Measurements from ENCODE around the gene RSRC2. TPM values are rescaled to one million over a fixed set of nuclear protein-coding genes. Genes with fewer than 3 reads are reported as not detected.

The RSRC2 gene
- total and polyA plus RNA-seq, 2 donors (not counting 1 experiment from before 2014, with no cell fraction given): 49.0 to 56.6 TPM

DNA sequence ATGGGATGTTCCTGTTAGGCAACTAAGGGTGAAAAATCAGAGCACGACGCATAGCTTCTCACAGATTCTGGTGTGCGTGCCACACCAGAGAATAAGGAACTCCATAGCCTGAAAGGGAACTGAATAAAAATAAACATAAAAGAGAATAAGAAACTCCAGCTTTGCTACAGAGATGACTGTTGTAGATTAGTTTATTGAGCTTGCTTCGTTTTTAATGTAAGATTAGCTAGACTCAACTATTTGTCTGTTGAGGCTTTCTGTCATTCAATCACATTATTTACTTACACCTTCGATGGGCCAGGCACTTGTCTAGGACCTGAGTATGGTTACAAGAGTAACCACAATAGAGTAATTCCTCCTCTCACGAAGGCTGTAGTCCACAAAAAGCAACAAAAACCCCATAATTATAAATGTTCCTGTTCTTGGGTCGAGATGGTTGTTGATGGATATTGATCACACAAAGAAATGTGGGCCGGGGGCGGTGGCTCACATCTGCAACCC lies 25.2 kb downstream of the RSRC2 start:
- H3K9ac ChIP-seq (ENCODE audit: insufficient read depth, low read length): no peak overlapping the region
- no peak for DNase-seq (ENCODE audit: low read depth in 2 of 2)
- H4K20me1 ChIP-seq (ENCODE audit: control insufficient read depth, extremely low read depth, insufficient read depth, low read length): no peaks in the 10 kb centered on the region
- no peaks in the 10 kb centered on the region for H3K4me1 ChIP-seq (ENCODE audit: control insufficient read depth, extremely low read depth, insufficient read depth, low read length)
- H3K36me3 ChIP-seq (ENCODE audit: control insufficient read depth, insufficient read depth, low read length): peaks cover 5% of the 10 kb centered on the region
- peak overlapping the region; percentile 71 for H3K4me2 ChIP-seq (ENCODE audit: extremely low read depth, insufficient read depth, low read length)
- H3K9me3 ChIP-seq (ENCODE audit: control insufficient read depth, insufficient read depth, low read depth, low read length): no peaks in the 10 kb centered on the region
- peaks cover 30% of the 10 kb centered on the region for H3K79me2 ChIP-seq (ENCODE audit: control insufficient read depth, insufficient read depth, low read length)
- no peaks in the 10 kb centered on the region for H3K27me3 ChIP-seq (ENCODE audit: control insufficient read depth, insufficient read depth, low read length)
- peak overlapping the region in 2 of 4 experiments; percentile 61 to 92 for H3K4me3 ChIP-seq (replicated peaks in 1 of 4; ENCODE audit: control extremely low read depth in 1 of 4, insufficient read depth in 1 of 4, low read depth in 3 of 4, low read length in 4 of 4)
- H3K27ac ChIP-seq (ENCODE audit: insufficient read depth, low read length): peak overlapping the region; percentile 99
- TF ChIP-seq, protein P1, sequence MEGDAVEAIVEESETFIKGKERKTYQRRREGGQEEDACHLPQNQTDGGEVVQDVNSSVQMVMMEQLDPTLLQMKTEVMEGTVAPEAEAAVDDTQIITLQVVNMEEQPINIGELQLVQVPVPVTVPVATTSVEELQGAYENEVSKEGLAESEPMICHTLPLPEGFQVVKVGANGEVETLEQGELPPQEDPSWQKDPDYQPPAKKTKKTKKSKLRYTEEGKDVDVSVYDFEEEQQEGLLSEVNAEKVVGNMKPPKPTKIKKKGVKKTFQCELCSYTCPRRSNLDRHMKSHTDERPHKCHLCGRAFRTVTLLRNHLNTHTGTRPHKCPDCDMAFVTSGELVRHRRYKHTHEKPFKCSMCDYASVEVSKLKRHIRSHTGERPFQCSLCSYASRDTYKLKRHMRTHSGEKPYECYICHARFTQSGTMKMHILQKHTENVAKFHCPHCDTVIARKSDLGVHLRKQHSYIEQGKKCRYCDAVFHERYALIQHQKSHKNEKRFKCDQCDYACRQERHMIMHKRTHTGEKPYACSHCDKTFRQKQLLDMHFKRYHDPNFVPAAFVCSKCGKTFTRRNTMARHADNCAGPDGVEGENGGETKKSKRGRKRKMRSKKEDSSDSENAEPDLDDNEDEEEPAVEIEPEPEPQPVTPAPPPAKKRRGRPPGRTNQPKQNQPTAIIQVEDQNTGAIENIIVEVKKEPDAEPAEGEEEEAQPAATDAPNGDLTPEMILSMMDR (conservative IDR thresholded peaks at IDR 0.05 in 1 of 2, IDR thresholded peaks at IDR 0.05 in 1 of 2; ENCODE audit: low read depth in 1 of 2, low read length in 2 of 2): no peak
- no peak for TF ChIP-seq EZH2 (IDR thresholded peaks at IDR 0.05; ENCODE audit: low read length, missing control alignments)
- no peak overlapping the region for H2AFZ ChIP-seq (ENCODE audit: low read length)

DNA sequence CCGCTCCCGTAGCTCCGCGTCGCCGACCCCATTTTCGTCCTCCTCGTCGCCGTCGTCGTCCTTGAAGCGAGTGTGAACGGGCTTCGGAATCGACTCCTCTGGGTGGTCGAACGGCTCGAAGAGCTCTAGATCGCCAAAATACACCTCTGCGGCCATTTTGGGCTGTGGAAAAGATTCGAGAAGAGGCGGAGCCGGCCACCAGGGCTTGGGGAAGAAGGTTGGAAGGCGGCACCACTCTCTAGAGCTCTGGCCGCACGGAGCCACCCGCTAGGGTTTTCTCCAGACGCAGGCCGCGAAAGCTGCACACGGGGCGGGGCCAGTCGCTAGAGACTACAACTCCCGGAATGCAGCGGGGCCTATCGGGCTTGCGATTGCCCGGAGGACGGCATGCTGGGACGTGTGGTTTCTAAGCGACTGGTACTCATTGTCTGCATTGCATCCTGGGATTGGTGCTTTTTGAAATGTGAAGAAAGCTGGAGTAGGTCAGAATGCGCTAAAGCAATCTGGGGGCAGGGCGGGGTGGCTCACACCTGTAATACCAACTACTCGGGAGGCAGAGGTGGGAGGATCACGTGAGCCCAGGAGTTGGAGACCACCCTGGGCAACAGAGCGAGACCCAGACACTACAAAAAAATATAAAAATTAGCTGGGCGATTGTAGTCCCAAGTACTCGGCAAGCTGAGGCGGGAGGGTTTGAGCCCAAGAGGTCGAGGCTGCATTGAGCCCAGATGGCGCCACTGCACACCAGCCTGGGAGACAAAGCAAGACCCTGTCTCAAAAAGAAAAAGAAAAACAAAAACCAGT lies 25.8 kb downstream of the RSRC2 start, which contains the start of gene ZCCHC8:
ZCCHC8 (minus strand) TSS at position 248 of the 804 bp plus-strand sequence; CDS start at position 156, 92 bp downstream.
- peak within 1 kb of the TSS; percentile 99 for H3K9ac ChIP-seq (ENCODE audit: insufficient read depth, low read length)
- H2AFZ ChIP-seq (ENCODE audit: low read length): peak within 1 kb of the TSS; percentile 95
- H3K27me3 ChIP-seq (ENCODE audit: control insufficient read depth, insufficient read depth, low read length): no peaks in the 10 kb centered on the region
- peak within 1 kb of the TSS; percentile 61 to 96 (median 86) for H3K4me3 ChIP-seq (replicated peaks in 1 of 4; ENCODE audit: control extremely low read depth in 1 of 4, insufficient read depth in 1 of 4, low read depth in 3 of 4, low read length in 4 of 4)
- H3K4me2 ChIP-seq (ENCODE audit: extremely low read depth, insufficient read depth, low read length): peak within 1 kb of the TSS; percentile 71
- no peaks in the 10 kb centered on the region for H3K9me3 ChIP-seq (ENCODE audit: control insufficient read depth, insufficient read depth, low read depth, low read length)
- H4K20me1 ChIP-seq (ENCODE audit: control insufficient read depth, extremely low read depth, insufficient read depth, low read length): no peaks in the 10 kb centered on the region
- peaks cover 2% of the 10 kb centered on the region for H3K36me3 ChIP-seq (ENCODE audit: control insufficient read depth, insufficient read depth, low read length)
- TF ChIP-seq, protein P1 (conservative IDR thresholded peaks at IDR 0.05 in 1 of 2, IDR thresholded peaks at IDR 0.05 in 1 of 2; ENCODE audit: low read depth in 1 of 2, low read length in 2 of 2): peak in 1 of 2 donors; percentile 7
- no peak for TF ChIP-seq EZH2 (IDR thresholded peaks at IDR 0.05; ENCODE audit: low read length, missing control alignments)
- no peaks in the 10 kb centered on the region for H3K4me1 ChIP-seq (ENCODE audit: control insufficient read depth, extremely low read depth, insufficient read depth, low read length)
- H3K79me2 ChIP-seq (ENCODE audit: control insufficient read depth, insufficient read depth, low read length): peaks cover 30% of the 10 kb centered on the region
- H3K27ac ChIP-seq (ENCODE audit: insufficient read depth, low read length): peak within 1 kb of the TSS; percentile 99
- DNase-seq (ENCODE audit: low read depth in 2 of 2): peak; percentile 98

DNA sequence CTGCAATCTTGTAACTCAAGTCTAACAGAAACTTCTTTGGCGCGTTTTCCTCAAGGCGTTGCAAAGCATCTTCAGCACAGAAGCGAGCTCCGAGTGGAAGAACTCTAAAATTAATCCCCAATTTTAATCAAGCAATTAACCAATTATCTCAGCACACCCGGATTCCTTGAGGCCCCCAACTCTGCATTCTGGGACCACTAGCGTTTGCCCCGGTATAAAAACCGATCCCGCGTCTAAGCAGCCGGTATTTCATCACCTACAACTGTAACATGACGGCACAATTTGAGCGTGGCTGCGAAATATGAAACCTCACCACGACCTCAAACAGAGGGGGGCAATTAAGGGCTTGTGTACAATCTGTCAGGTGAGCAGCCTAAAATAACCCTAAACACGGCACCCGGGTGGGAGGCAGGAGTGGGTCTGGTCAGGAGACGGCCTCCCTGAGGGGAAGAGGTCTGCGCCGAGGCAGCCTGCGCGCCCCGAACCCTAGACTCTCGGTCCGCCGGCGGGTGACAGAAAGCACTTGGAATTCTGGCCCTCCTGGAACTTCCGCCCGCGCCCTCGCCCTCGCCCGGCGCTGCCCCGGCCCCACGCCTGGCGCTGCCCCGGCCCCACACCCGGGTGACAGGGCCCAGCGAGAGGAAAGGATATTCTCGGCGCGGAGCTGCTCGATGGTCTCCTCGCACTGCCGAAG lies 26.6 kb downstream of the RSRC2 start:
- no peaks in the 10 kb centered on the region for H3K36me3 ChIP-seq (ENCODE audit: control insufficient read depth, insufficient read depth, low read length)
- H3K4me3 ChIP-seq (replicated peaks in 1 of 4; ENCODE audit: control extremely low read depth in 1 of 4, insufficient read depth in 1 of 4, low read depth in 3 of 4, low read length in 4 of 4): peak overlapping the region; percentile 61 to 96 (median 86)
- H4K20me1 ChIP-seq (ENCODE audit: control insufficient read depth, extremely low read depth, insufficient read depth, low read length): no peaks in the 10 kb centered on the region
- H2AFZ ChIP-seq (ENCODE audit: low read length): peak overlapping the region; percentile 95
- H3K27ac ChIP-seq (ENCODE audit: insufficient read depth, low read length): peak overlapping the region; percentile 99
- peak overlapping the region; percentile 49 for H3K4me2 ChIP-seq (ENCODE audit: extremely low read depth, insufficient read depth, low read length)
- no peaks in the 10 kb centered on the region for H3K27me3 ChIP-seq (ENCODE audit: control insufficient read depth, insufficient read depth, low read length)
- peak; percentile 67 to 80 for DNase-seq (ENCODE audit: low read depth in 2 of 2)
- H3K9me3 ChIP-seq (ENCODE audit: control insufficient read depth, insufficient read depth, low read depth, low read length): no peaks in the 10 kb centered on the region
- peaks cover 32% of the 10 kb centered on the region for H3K79me2 ChIP-seq (ENCODE audit: control insufficient read depth, insufficient read depth, low read length)
- H3K4me1 ChIP-seq (ENCODE audit: control insufficient read depth, extremely low read depth, insufficient read depth, low read length): no peaks in the 10 kb centered on the region
- TF ChIP-seq, protein P1 (conservative IDR thresholded peaks at IDR 0.05 in 1 of 2, IDR thresholded peaks at IDR 0.05 in 1 of 2; ENCODE audit: low read depth in 1 of 2, low read length in 2 of 2): no peak
- no peak for TF ChIP-seq EZH2 (IDR thresholded peaks at IDR 0.05; ENCODE audit: low read length, missing control alignments)
- H3K9ac ChIP-seq (ENCODE audit: insufficient read depth, low read length): peak overlapping the region; percentile 99

All from fibroblast of lung (primary cell).